ENCODE measurements around the gene ULBP2. TPM values are rescaled to one million over a fixed set of nuclear protein-coding genes. Genes with fewer than 3 reads are reported as not detected.

The ULBP2 gene
- total and polyA plus RNA-seq, 2 of the 8 experiments (the other 6 are each of a cell fraction or from before 2014, with no cell fraction given), result 0.05 TPM; not detected in 1

GRCh38 chr6:149905911-149906371 is 35.9 kb upstream of the ULBP2 start:
- H3K23ac ChIP-seq (ENCODE audit: insufficient read length), result no peak overlapping the region
- H3K4ac ChIP-seq (replicated peaks; ENCODE audit: insufficient read length, low read depth, low read length), result no peak overlapping the region
- no peak overlapping the region for H2BK15ac ChIP-seq (ENCODE audit: low read length)
- no peak overlapping the region for H2BK120ac ChIP-seq (replicated peaks; ENCODE audit: low read depth, low read length)
- no peak overlapping the region for H3K18ac ChIP-seq (ENCODE audit: extremely low read depth, low read length)
- H3K27me3 ChIP-seq (replicated peaks in 1 of 4; ENCODE audit: control insufficient read depth in 3 of 4, extremely low read depth in 1 of 4, insufficient read depth in 3 of 4, low read length in 3 of 4), result no peaks in the 10 kb centered on the region
- no peaks in the 10 kb centered on the region for H3K79me1 ChIP-seq (ENCODE audit: low read depth, low read length)
- H3K14ac ChIP-seq (ENCODE audit: insufficient read length), result no peak overlapping the region
- H2BK5ac ChIP-seq (ENCODE audit: low read depth, low read length), result no peak overlapping the region
- H4K91ac ChIP-seq (replicated peaks; ENCODE audit: insufficient read length, low read length), result no peak overlapping the region
- H3K23me2 ChIP-seq (ENCODE audit: low read depth, low read length), result no peaks in the 10 kb centered on the region
- H3K36me3 ChIP-seq (ENCODE audit: control insufficient read depth in 2 of 4, insufficient read depth in 4 of 4, low read length in 3 of 4), result no peaks in the 10 kb centered on the region
- H2AK5ac ChIP-seq (ENCODE audit: low read depth, low read length), result no peak overlapping the region
- H2BK12ac ChIP-seq (ENCODE audit: low read depth, low read length), result no peak overlapping the region
- no peaks in the 10 kb centered on the region for H3K79me2 ChIP-seq (ENCODE audit: control insufficient read depth in 1 of 2, insufficient read depth in 2 of 2, low read length in 2 of 2)
- ChIA-PET CTCF (ENCODE audit: partially characterized antibody) (interaction anchor here (0.7 to 4.8 kb wide), 11 partner anchors 8 to 71 kb away, joined by 3 to 26 read pairs (median 9); no protein-coding TSS in a partner anchor), POLR2A (ENCODE audit: partially characterized antibody) (interaction anchor here (1.2 kb wide), 1 partner anchor 35 kb away, joined by 3 read pairs; no protein-coding TSS in a partner anchor)
- 84% methylated on average over 6 of the region's 6 CpGs; no CpG with 5 or more reads in 1 of the 2 experiments for WGBS, 2 experiments (ENCODE audit: extremely low coverage in 1 of 2, insufficient coverage in 1 of 2, insufficient read length in 1 of 2, insufficient replicate concordance in 2 of 2, low coverage in 1 of 2, low lambda C conversion rate in 2 of 2, missing lambda C conversion rate in 1 of 2)
- H3K4me2 ChIP-seq (ENCODE audit: insufficient read depth in 1 of 2, low read depth in 2 of 2, low read length in 2 of 2), result no peak overlapping the region
- FAIRE-seq (no peak), DNase-seq (ENCODE audit: low read depth in 1 of 2, low spot score in 2 of 2) (no peak)
- no peak overlapping the region for H3K27ac ChIP-seq (ENCODE audit: low read depth, low read length)
- H3K9me3 ChIP-seq (ENCODE audit: insufficient read depth in 2 of 2, low read depth in 1 of 2, low read length in 1 of 2), result peaks cover 15 to 22% of the 10 kb centered on the region in 2 experiments; a peak in 3 of 4 replicates
- no peaks in the 10 kb centered on the region for H4K20me1 ChIP-seq (replicated peaks in 1 of 2; ENCODE audit: control insufficient read depth in 1 of 2, insufficient read depth in 2 of 2, low read length in 2 of 2)
- H4K5ac ChIP-seq (ENCODE audit: insufficient read length, low read depth, low read length), result no peak overlapping the region
- no peak overlapping the region for H3K4me3 ChIP-seq (ENCODE audit: extremely low read depth in 1 of 4, insufficient read depth in 2 of 4, low read depth in 3 of 4, low read length in 4 of 4)
- H3K9ac ChIP-seq (replicated peaks in 1 of 4; ENCODE audit: extremely low read depth in 1 of 4, low read depth in 3 of 4, low read length in 3 of 4), result no peak overlapping the region
- no peak overlapping the region for H4K8ac ChIP-seq (ENCODE audit: extremely low read depth, insufficient read depth, low read length)
- H3K56ac ChIP-seq (replicated peaks; ENCODE audit: insufficient read length, low read depth, low read length), result no peak overlapping the region
- no peaks in the 10 kb centered on the region for H3K4me1 ChIP-seq (replicated peaks in 1 of 4; ENCODE audit: control insufficient read depth in 3 of 4, insufficient read depth in 4 of 4, low read length in 3 of 4)
- no peak overlapping the region for H2BK20ac ChIP-seq (ENCODE audit: low read length)
- H2AFZ ChIP-seq (ENCODE audit: low read length), result no peak overlapping the region
- no peak for TF ChIP-seq KDM5A (IDR thresholded peaks at IDR 0.05; ENCODE audit: low read length)
- no peak for TF ChIP-seq EGR1 (IDR thresholded peaks at IDR 0.05; ENCODE audit: borderline replicate concordance, low read depth, low read length)
- TF ChIP-seq TAF7 (optimal IDR thresholded peaks at IDR 0.05; ENCODE audit: borderline replicate concordance, low read depth, low read length), result no peak
- TF ChIP-seq TBP (IDR thresholded peaks at IDR 0.05; ENCODE audit: low read depth, low read length), result no peak
- TF ChIP-seq RAD21 (IDR thresholded peaks at IDR 0.05 in 1 of 2, conservative IDR thresholded peaks at IDR 0.05 in 1 of 2; ENCODE audit: low read depth in 2 of 2, low read length in 2 of 2), result no peak
- TF ChIP-seq JUND (IDR thresholded peaks at IDR 0.05; ENCODE audit: low read length), result no peak
- TF ChIP-seq CREB1 (IDR thresholded peaks at IDR 0.05), result no peak
- TF ChIP-seq MAFK (IDR thresholded peaks at IDR 0.05; ENCODE audit: low read depth, low read length), result no peak
- TF ChIP-seq POLR2A (IDR thresholded peaks at IDR 0.05; ENCODE audit: control extremely low read depth in 1 of 2, low read depth in 2 of 2, low read length in 2 of 2), result no peak
- no peak for TF ChIP-seq BACH1 (IDR thresholded peaks at IDR 0.05; ENCODE audit: low read length)
- TF ChIP-seq SIRT6 (IDR thresholded peaks at IDR 0.05; ENCODE audit: low read length), result no peak
- no peak for TF ChIP-seq SRF (IDR thresholded peaks at IDR 0.05; ENCODE audit: low read depth, low read length)
- TF ChIP-seq KDM1A (IDR thresholded peaks at IDR 0.05; ENCODE audit: borderline replicate concordance, low read length), result no peak
- TF ChIP-seq MAX (IDR thresholded peaks at IDR 0.05), result no peak
- TF ChIP-seq E2F6 (IDR thresholded peaks at IDR 0.05), result no peak

Measured in H1 (cell line).